Activated T-cell treated with anti-CD3 and anti-CD28 coated beads for 48 hours (primary cell): ENCODE data around the gene FYCO1.
"Not testable (repeated sequence)": the region's sequence is repeated elsewhere in the genome, so short reads cannot be mapped to it uniquely, and the experiment has no call there.

ENCODE experiments used
- DNase-seq: peaks from one replicate; pipeline ENCODE4 v3.0.0-alpha.2; 2020; ENCODE audit warnings: low read depth

The FYCO1 gene

GRCh38 chr3:45995236-45996192, at the start of gene FYCO1:
TSS of gene FYCO1 (minus strand) at chr3:45995824. CDS start at chr3:45984910, 10,914 bp downstream.
- peak; percentile 87 for DNase-seq

GRCh38 chr3:46038916-46039315, 43.3 kb upstream of the FYCO1 start:
- no peak for DNase-seq

GRCh38 chr3:46038071-46038470, 42.4 kb upstream of the FYCO1 start:
- not testable (repeated sequence) for DNase-seq

DNA sequence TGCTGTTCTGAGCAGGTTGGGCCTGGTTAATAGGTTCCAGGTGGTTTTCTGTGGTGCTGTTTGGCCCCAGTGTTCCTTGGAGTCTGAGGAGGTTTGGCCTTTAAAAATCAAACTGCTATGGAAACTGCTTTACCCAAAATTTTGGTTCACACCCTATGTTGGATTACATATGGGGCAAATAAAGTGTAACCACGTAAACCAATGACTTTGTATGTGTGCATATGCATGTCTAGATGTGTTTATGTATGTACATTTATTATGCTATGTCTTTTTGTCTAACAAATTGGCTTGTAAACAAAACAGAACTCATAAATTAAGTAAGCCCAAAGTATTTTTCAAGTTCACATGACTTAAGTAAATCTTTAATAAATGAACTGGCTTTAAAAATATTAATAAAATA, 40.6 kb upstream of the FYCO1 start:
- no peak for DNase-seq

GRCh38 chr3:46031747-46032146, 36.1 kb upstream of the FYCO1 start:
- no peak for DNase-seq

DNA sequence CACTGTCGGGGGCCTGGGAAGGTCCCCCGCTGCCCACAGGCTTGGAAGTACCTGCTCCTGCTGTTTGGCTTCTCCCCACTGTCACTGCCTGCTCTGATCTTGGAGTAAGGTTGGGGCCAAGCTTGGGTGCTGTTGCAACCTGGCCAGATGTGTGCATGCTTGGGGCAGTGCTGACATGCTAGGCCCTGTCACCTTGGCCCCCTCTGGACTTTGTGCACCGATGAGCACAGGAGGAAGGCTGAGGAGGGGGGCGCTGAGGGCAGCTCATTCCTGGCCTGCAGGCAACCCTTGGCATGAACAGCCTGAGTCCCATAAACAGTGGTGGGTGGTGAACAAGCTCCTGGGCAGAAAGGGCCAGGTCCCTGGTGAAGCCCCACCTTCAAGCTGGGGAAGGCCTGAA, 35.6 kb upstream of the FYCO1 start:
- no peak for DNase-seq

DNA sequence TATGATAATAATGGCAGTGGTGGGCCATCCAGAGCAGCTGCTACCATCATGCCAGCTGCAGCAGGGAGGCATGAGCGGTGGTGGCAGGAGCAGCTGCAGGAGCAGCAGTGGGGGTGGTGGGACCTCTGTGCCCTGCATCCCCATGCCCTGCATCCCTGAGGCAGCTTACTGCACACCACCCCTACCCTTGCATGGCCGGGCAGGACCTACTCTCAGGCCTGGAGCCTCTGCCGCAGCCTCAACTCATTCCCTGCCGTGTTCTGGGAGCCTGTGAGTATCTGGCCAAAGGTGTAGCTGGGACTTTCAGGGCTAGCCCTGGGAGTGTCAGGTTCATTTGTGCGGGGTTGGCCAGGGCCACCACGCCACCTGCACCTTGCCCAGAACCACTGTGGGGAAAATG, 35.0 kb upstream of the FYCO1 start:
- no peak for DNase-seq

DNA sequence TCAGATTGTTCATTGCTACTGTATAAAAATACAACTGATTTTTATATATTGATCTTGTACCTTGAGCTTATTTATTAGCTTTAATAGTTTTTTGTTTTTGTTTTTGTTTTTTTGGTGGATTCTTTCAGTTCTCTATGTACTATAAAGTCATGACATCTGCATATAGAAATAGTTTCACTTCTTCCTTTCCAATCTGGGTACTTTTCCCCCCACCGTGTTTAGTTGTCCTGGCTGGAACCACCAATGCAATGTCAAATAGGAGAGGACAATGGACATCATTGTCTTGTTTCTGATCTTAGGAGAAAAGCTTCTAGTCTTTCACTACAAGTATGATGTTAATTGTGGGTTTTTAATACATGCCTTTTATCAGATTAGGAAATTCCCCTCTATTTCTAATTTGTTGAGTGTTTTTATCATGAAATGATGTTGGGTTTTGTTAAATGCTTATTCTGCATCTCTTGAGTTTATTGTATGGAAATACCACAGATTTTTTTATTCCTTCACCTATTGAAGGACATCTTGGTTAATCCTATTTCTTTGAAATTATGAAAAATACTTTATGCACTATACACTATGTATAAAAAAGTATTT, 34.4 kb upstream of the FYCO1 start:
- no peak for DNase-seq

- no peak for DNase-seq
Observed at GRCh38 chr3:46027736-46028397, 32.2 kb upstream of the FYCO1 start.

- no peak for DNase-seq
Observed at GRCh38 chr3:46027021-46027705, 31.5 kb upstream of the FYCO1 start, which contains the start of gene XCR1. TSS of gene XCR1 (minus strand) at chr3:46027483. CDS start at chr3:46021947, 5,536 bp downstream.

GRCh38 chr3:46025139-46025538, 29.5 kb upstream of the FYCO1 start:
- no peak for DNase-seq

- no peak for DNase-seq
Observed at GRCh38 chr3:46024131-46024530, 28.5 kb upstream of the FYCO1 start.

DNA sequence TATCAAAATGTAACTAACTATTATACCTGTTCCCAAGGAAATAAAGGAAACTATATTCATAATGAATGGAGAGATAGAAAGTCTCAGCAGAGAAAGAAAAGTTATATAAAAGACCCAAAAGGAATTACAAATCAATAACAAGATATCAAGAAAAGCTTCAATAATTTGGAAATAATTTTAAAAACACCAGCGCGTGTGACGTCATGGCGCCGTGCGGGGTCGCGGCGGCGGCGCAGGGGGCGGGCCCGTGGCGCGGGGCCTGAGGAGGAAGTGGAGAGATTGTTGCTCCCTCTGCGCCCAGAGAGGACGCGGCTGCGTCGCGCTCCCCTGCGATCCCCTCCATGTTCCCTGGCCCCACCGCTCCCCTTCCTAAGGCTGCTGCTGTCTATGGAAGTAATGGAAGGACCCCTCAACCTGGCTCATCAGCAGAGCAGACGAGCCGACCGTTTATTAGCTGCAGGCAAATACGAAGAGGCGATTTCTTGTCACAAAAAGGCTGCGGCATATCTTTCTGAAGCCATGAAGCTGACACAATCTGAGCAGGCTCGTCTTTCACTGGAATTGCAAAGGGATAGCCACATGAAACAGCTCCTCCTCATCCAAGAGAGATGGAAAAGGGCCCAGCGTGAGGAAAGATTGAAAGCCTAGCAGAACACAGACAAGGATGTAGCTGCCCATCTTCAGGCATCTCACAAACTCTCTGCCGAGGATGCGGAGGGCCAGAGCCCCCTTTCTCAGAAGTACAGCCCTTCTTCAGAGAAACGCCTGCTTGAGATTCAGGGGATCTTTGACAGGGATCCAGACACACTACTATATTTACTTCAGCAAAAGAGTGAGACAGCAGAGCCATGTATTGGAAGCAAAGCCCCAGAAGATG, 27.5 kb upstream of the FYCO1 start:
- DNase-seq, result no peak

- DNase-seq, result no peak
Observed at GRCh38 chr3:46021516-46021915, 25.9 kb upstream of the FYCO1 start.

GRCh38 chr3:46020766-46021510, 25.3 kb upstream of the FYCO1 start:
- DNase-seq, result no peak

DNA sequence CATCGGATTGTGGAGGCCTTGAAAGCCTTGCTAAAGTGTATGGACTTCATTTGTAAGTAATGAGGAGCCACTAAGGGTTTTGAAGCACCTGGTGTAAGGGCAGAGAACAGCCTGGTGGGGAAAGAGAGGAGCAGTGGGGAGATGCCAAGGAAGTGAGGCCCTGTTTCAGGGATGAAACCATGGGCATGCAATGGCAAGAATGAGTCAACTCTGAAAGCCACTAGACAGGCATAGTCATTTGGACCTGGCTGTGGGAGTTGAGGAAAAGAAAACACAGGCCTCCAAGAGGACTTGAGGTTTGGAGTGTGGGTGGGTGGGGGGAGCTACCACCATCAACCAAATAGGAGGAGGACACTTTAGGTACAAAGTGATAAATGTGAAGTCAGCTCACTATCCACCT, 24.1 kb upstream of the FYCO1 start:
- DNase-seq, result peak; percentile 41

- DNase-seq, result no peak
Observed at GRCh38 chr3:46017720-46018119, 22.1 kb upstream of the FYCO1 start.

DNA sequence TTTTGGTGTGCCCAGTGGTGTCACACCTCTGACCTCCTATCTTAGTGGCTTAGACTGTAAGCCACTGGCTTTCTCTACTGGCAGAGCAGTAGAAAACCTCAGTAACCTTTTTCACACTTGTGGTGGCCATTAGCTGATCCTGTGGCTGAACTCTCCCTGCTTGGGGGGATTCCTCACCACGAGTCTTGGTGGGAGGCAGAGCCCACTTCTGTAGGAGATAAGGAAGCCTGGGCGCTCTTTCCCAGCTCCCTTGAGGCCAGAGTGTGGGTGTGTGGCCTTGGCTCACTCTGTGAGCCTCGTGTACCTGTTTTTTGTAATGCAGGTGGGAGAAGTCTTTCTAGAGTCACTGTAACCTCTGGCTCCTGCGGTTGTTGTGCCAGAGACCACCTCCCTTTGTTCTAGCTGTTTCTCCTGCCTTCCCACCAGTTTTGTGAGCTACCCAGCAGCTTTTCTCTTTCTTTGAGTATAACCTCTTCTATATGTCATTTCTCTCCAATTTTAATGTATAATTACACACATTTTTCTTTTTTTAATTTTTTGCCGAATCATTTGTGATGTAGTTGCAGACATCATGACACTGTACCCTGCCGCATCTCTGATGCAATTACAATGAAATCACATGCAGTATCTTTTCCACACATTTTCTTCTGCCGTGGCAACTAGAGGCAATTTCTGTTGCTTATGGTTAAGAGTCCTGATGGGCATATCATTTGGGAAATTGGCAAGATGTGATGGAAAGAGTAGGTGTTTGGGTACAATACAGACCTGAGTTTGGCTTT, 17.9 kb upstream of the FYCO1 start:
- DNase-seq, result no peak

DNA sequence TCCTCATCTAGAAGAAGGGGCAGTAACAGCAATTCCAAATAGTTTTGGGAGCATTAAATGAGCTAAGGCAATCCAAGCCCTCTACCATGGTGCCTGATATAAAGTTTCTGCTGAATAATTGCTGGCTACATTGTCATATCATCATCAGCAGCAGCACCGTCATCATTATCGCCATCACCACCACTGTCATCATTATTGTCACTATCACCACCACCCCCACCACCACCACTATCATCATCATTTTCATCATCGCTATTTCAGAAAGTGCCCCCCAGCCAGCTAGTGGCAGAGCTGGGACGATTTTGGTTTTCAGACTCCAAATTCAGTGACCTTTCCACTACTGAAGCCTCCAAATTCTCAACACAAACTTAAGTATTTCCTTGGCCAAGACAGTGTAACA, 16.6 kb upstream of the FYCO1 start:
- no peak for DNase-seq
